Heart left ventricle (tissue), 13 donors: ENCODE results near the gene FGF23.

Experiments used
- CTCF ChIP-seq, 12 donors: fragments of 200-600 bp; sonication (generic) in 4 of 12; IDR thresholded peaks; one replicate each; pipeline versions ENCODE4 v1.5.0 to v1.8.0; 2018 to 2022; ENCODE audit warnings: antibody characterized with exemption in 12 of 12, mild to moderate bottlenecking in 5 of 12
- POLR2A ChIP-seq, 2 donors: fragments of 450-650 bp; IDR thresholded peaks; one replicate each; pipeline ENCODE4 v1.6.1; 2017; ENCODE audit warnings: antibody characterized with exemption in 2 of 2, mild to moderate bottlenecking in 2 of 2, moderate library complexity in 2 of 2
- donor health status: ischemic (EF 13 %, LVEDD 7.1; RV severe dilation, severe dysfunction).
- donor health status: DM: no; HTN: yes; CAD: no.
- donor health status: DM: no; HTN: no; CAD: no.
- donor health status: ischemic (EF 25% LVEDD 6.9; RV normal size, moderate dysfunction).
- donor health status: ischemic (EF 25% LVEDD 5.7; RV mildly dilated, moderate dysfunction).
- donor health status: ischemic (EF 35%, LVEDD 5.7; RV mildly dilated, moderate dysfunction).
- donor health status: nonischemic (EF 11% LVEDD 7.7; RV severe dilation, severe dysfunction).
- donor health status: DM: yes; HTN: yes; CAD: no.
- donor health status: PGD.
- donor health status: ischemic (EF 29% LVEDD 5.4; RV normal size, mild dysfunction).
- donor health status: nonischemic (EF 23%, LVEDD 6.1; RV moderate dilation, normal function).

- TF ChIP-seq CTCF (IDR thresholded peaks at IDR 0.05) (no peak), POLR2A (IDR thresholded peaks at IDR 0.05) (no peak)
Measured at GRCh38 chr12:4322726-4323125, 56.8 kb downstream of the FGF23 start.
